IMR-90 (cell line): ENCODE data around the gene SLC35F3. TPM values are rescaled to one million over a fixed set of nuclear protein-coding genes. Genes with fewer than 3 reads are reported as not detected.

Experiments
- ATAC-seq: fragments of 200-7000 bp; cut with Tn5 transposase; 2 replicates; pipeline ENCODE4 v1.9.1; 2020; ENCODE audit warnings: low read depth, mild to moderate bottlenecking, moderate library complexity
- BruUV-seq: library from RNA; stranded (reverse); fragments of 400-500 nt; replicated peaks from 2 replicates; lab custom pipeline; 2021; lab: Mats Ljungman, UMichigan
- CTCF ChIA-PET: fragments of 300-600 bp; formaldehyde crosslinking; extraction: SDS; loops from one replicate; lab custom pipeline; 2021; ENCODE audit warnings: antibody characterized with exemption; lab: Yijun Ruan, JAX
- POLR2A ChIA-PET: fragments of 300-600 bp; sonication (Branson Sonifier 250); formaldehyde crosslinking; loops from one replicate; lab custom pipeline; 2022; ENCODE audit warnings: antibody characterized with exemption; ENCODE audit not compliant: unreplicated experiment; lab: Charles Lee
- DNase-seq: peaks from one replicate; pipeline ENCODE4 v3.0.0; 2013
- H2AFZ ChIP-seq: replicated peaks from 2 replicates; pipeline ENCODE3; 2013; ENCODE audit warnings: low read length, mild to moderate bottlenecking; ENCODE audit not compliant: poor library complexity
- H2AK5ac ChIP-seq: 2 replicates; pipeline ENCODE4 v1.6.1; 2013; ENCODE audit warnings: low read depth, low read length, inconsistent platforms
- H2AK9ac ChIP-seq: replicated peaks from 2 replicates; pipeline ENCODE3; 2013; ENCODE audit warnings: mild to moderate bottlenecking, low read depth, low read length, moderate library complexity; ENCODE audit not compliant: poor library complexity
- H2BK120ac ChIP-seq: 2 replicates; pipeline ENCODE4 v1.6.1; 2013; ENCODE audit warnings: low read depth, low read length, inconsistent platforms
- H2BK15ac ChIP-seq: 3 replicates; pipeline ENCODE4 v1.6.1; 2013; ENCODE audit warnings: low read depth, low read length, inconsistent platforms
- H2BK20ac ChIP-seq: 2 replicates; pipeline ENCODE4 v1.6.1; 2013; ENCODE audit warnings: low read depth, mild to moderate bottlenecking, inconsistent platforms, low read length, moderate library complexity
- H2BK5ac ChIP-seq: 2 replicates; pipeline ENCODE4 v1.6.1; 2013; ENCODE audit warnings: mild to moderate bottlenecking, low read depth, low read length, inconsistent platforms; ENCODE audit not compliant: poor library complexity, severe bottlenecking
- H3K14ac ChIP-seq: replicated peaks from 2 replicates; pipeline ENCODE4 v1.6.1; 2013; ENCODE audit warnings: low read depth, low read length, inconsistent platforms
- H3K18ac ChIP-seq: 2 replicates; pipeline ENCODE4 v1.6.1; 2013; ENCODE audit warnings: low read depth, low read length, control low read depth
- H3K23ac ChIP-seq: 2 replicates; pipeline ENCODE4 v1.6.1; 2013; ENCODE audit warnings: low read depth, low read length, inconsistent platforms
- H3K27ac ChIP-seq: 2 replicates; pipeline ENCODE4 v1.5.1; 2013; ENCODE audit warnings: mild to moderate bottlenecking, control low read depth, low read length; ENCODE audit not compliant: insufficient read depth
- H3K27me3 ChIP-seq: 2 replicates; pipeline ENCODE4 v1.6.1; 2013; ENCODE audit warnings: low read length; ENCODE audit not compliant: control insufficient read depth, insufficient read depth
- H3K36me3 ChIP-seq: 2 replicates; pipeline ENCODE4 v1.6.1; 2013; ENCODE audit warnings: low read length, mixed read lengths; ENCODE audit not compliant: control insufficient read depth, insufficient read depth
- H3K4ac ChIP-seq: 2 replicates; pipeline ENCODE4 v1.6.1; 2013; ENCODE audit warnings: low read depth, low read length, inconsistent platforms
- H3K4me1 ChIP-seq: 2 replicates; pipeline ENCODE4 v1.6.1; 2013; ENCODE audit warnings: low read length, mixed read lengths; ENCODE audit not compliant: control insufficient read depth, insufficient read depth
- H3K4me2 ChIP-seq: 2 replicates; pipeline ENCODE4 v1.6.1; 2013; ENCODE audit warnings: low read depth, mild to moderate bottlenecking, control low read depth, low read length, moderate library complexity
- H3K4me3 ChIP-seq: 2 replicates; pipeline ENCODE4 v1.5.1; 2013; ENCODE audit warnings: low read depth, mild to moderate bottlenecking, control low read depth, low read length, moderate library complexity; ENCODE audit not compliant: insufficient read depth
- H3K56ac ChIP-seq: 2 replicates; pipeline ENCODE4 v1.6.1; 2013; ENCODE audit warnings: low read length, inconsistent platforms; ENCODE audit not compliant: insufficient read depth; ENCODE audit errors: extremely low read depth
- H3K79me1 ChIP-seq, 2 experiments: 2 replicates each; pipeline ENCODE4 v1.6.1; 2013; ENCODE audit warnings: low read length in 2 of 2, inconsistent platforms in 1 of 2, low read depth in 1 of 2
- H3K9ac ChIP-seq: 2 replicates; pipeline ENCODE4 v1.6.1; 2013; ENCODE audit warnings: low read depth, low read length, control low read depth
- H3K9me1 ChIP-seq: 2 replicates; pipeline ENCODE4 v1.6.1; 2013; ENCODE audit warnings: low read length, inconsistent platforms; ENCODE audit not compliant: insufficient read depth
- H3K9me3 ChIP-seq: 2 replicates; pipeline ENCODE4 v1.6.1; 2013; ENCODE audit warnings: low read length; ENCODE audit not compliant: control insufficient read depth, insufficient read depth
- H4K20me1 ChIP-seq: 2 replicates; pipeline ENCODE4 v1.6.1; 2013; ENCODE audit warnings: low read length, inconsistent platforms; ENCODE audit not compliant: insufficient read depth
- H4K5ac ChIP-seq: 2 replicates; pipeline ENCODE4 v1.6.1; 2013; ENCODE audit warnings: mild to moderate bottlenecking, low read depth, low read length, control low read depth
- H4K8ac ChIP-seq, 2 experiments: 2 replicates each; pipeline ENCODE4 v1.6.1; 2013; ENCODE audit warnings: low read depth in 2 of 2, low read length in 2 of 2, control low read depth in 1 of 2, inconsistent platforms in 1 of 2
- H4K91ac ChIP-seq: 2 replicates; pipeline ENCODE4 v1.6.1; 2013; ENCODE audit warnings: low read depth, low read length, inconsistent platforms; ENCODE audit not compliant: insufficient read depth
- BHLHE40 ChIP-seq: fragments of 150-350 bp; IDR thresholded peaks from 2 replicates; pipeline ENCODE4 v1.6.1; 2016; ENCODE audit warnings: mild to moderate bottlenecking, low read depth, low read length
- CEBPB ChIP-seq: IDR thresholded peaks from 2 replicates; pipeline ENCODE4 v1.6.1; 2012; ENCODE audit warnings: low read depth, low read length, improper control_type of control experiment
- CHD1 ChIP-seq: IDR thresholded peaks from 2 replicates; pipeline ENCODE4 v1.6.1; 2012; ENCODE audit warnings: low read depth, low read length, improper control_type of control experiment
- CTCF ChIP-seq: conservative IDR thresholded peaks from 2 replicates; pipeline ENCODE4 v1.5.1; 2012; ENCODE audit warnings: mild to moderate bottlenecking, low read depth, low read length, improper control_type of control experiment
- ELK1 ChIP-seq: fragments of 150-350 bp; IDR thresholded peaks from 2 replicates; pipeline ENCODE4 v1.6.1; 2016; ENCODE audit warnings: low read depth, mild to moderate bottlenecking, low read length, moderate library complexity, borderline replicate concordance
- FOS ChIP-seq: fragments of 150-350 bp; IDR thresholded peaks from 2 replicates; pipeline ENCODE4 v1.6.1; 2016; ENCODE audit warnings: low read depth, low read length
- MAFK ChIP-seq: IDR thresholded peaks from 2 replicates; pipeline ENCODE4 v1.6.1; 2012; ENCODE audit warnings: low read depth, low read length, improper control_type of control experiment
- MAZ ChIP-seq: IDR thresholded peaks from 2 replicates; pipeline ENCODE4 v1.6.1; 2012; ENCODE audit warnings: low read depth, mild to moderate bottlenecking, low read length, improper control_type of control experiment, moderate library complexity, borderline replicate concordance
- MXI1 ChIP-seq: IDR thresholded peaks from 2 replicates; pipeline ENCODE4 v1.6.1; 2012; ENCODE audit warnings: low read depth, mild to moderate bottlenecking, low read length, moderate library complexity, borderline replicate concordance
- NFE2L2 ChIP-seq: fragments of 150-350 bp; IDR thresholded peaks from 2 replicates; pipeline ENCODE4 v1.6.1; 2016; ENCODE audit warnings: low read depth, mild to moderate bottlenecking, low read length
- POLR2A ChIP-seq: IDR thresholded peaks from 2 replicates; pipeline ENCODE4 v1.6.1; 2012; ENCODE audit warnings: mild to moderate bottlenecking, low read depth, low read length
- RAD21 ChIP-seq: IDR thresholded peaks from 2 replicates; pipeline ENCODE4 v1.6.1; 2012; ENCODE audit warnings: low read length, improper control_type of control experiment
- RCOR1 ChIP-seq: IDR thresholded peaks from 2 replicates; pipeline ENCODE4 v1.6.1; 2012; ENCODE audit warnings: mild to moderate bottlenecking, low read length, improper control_type of control experiment; ENCODE audit not compliant: insufficient replicate concordance
- RFX5 ChIP-seq: IDR thresholded peaks from 2 replicates; pipeline ENCODE4 v1.8.0; 2012; ENCODE audit warnings: low read depth, mild to moderate bottlenecking, low read length, moderate library complexity
- SMC3 ChIP-seq: fragments of 150-350 bp; IDR thresholded peaks from 2 replicates; pipeline ENCODE4 v1.6.1; 2016; ENCODE audit warnings: low read depth, mild to moderate bottlenecking, antibody characterized with exemption, low read length, moderate library complexity
- USF2 ChIP-seq: fragments of 150-350 bp; IDR thresholded peaks from 2 replicates; pipeline ENCODE4 v1.6.1; 2017; ENCODE audit warnings: mild to moderate bottlenecking, antibody characterized with exemption, low read length, low read depth
- WGBS, 2 experiments: methylation state at CpG; one replicate each; pipeline versions ENCODE4 v1.1.5 to v1.1.7; 2013; ENCODE audit warnings: missing lambda C conversion rate in 2 of 2; ENCODE audit not compliant: insufficient read length in 1 of 2; ENCODE audit errors: extremely low coverage in 2 of 2; 5-methylcytosine and 5-hydroxymethylcytosine counted together
- dilution Hi-C: fragments of 300-500 bp; cut with HindIII; formaldehyde crosslinking; loops from one replicate; pipeline ENCODE4 v1.14.3; 2018; ENCODE audit warnings: low sequenced_read_pairs; ENCODE audit not compliant: unreplicated experiment
- in situ Hi-C: fragments of 300-500 bp; cut with MboI; formaldehyde crosslinking; loops from 3 replicates; pipeline ENCODE4 v1.14.3; 2019; ENCODE audit warnings: low sequenced_read_pairs, inconsistent platforms, mixed read lengths
- intact Hi-C: fragments of 100-400 bp; cut with micrococcal nuclease; formaldehyde crosslinking; loops from 2 replicates; pipeline ENCODE4 v1.10.0; 2022
- polyA plus RNA-seq, 3 experiments: library from polyadenylated mRNA; depleted of rRNA; stranded (reverse); fragments of >200 nt; gene quantifications; 2 replicates each; pipeline ENCODE4 v1.2.3, GENCODE V29; 2012; ENCODE audit warnings: low replicate concordance in 1 of 3
- total RNA-seq: library from RNA; depleted of rRNA; stranded (reverse); fragments of >200 nt; gene quantifications from 2 replicates; pipeline ENCODE4 v1.2.3, GENCODE V29; 2012

The SLC35F3 gene
- total and polyA plus RNA-seq, 2 of the 4 experiments (the other 2 are of a cell fraction), result under 0.01 to 0.17 TPM

- H3K27me3 ChIP-seq, result no peaks in the 10 kb centered on the region
- peak overlapping the region; percentile 2; the same call in 1 of the 2 replicates for H4K5ac ChIP-seq
- H2AK9ac ChIP-seq, result no peak overlapping the region
- H4K91ac ChIP-seq, result no peak overlapping the region
- no peak overlapping the region for H3K14ac ChIP-seq
- H3K18ac ChIP-seq, result peak overlapping the region; percentile 3; the same call in 1 of the 2 replicates
- TF ChIP-seq NFE2L2, result no peak
- no peak for TF ChIP-seq SMC3
- TF ChIP-seq FOS, result no peak
- no peak for TF ChIP-seq RAD21
- no peak for TF ChIP-seq MAZ
- TF ChIP-seq POLR2A, result no peak
- TF ChIP-seq MAFK, result no peak
- TF ChIP-seq RFX5, result no peak
- no peak for TF ChIP-seq USF2
- TF ChIP-seq MXI1, result no peak
- no peak for TF ChIP-seq BHLHE40
- no peak for TF ChIP-seq CTCF
- TF ChIP-seq RCOR1, result no peak
- no peak for TF ChIP-seq CHD1
- no peak for TF ChIP-seq ELK1
- TF ChIP-seq CEBPB, result no peak
- H2BK20ac ChIP-seq, result no peak overlapping the region; the same call in 1 of the 2 replicates
- no peak overlapping the region for H3K27ac ChIP-seq
- no peak overlapping the region for H3K56ac ChIP-seq
- DNase-seq (no peak), ATAC-seq (no peak)
- H4K20me1 ChIP-seq, result no peaks in the 10 kb centered on the region
- H3K4ac ChIP-seq, result no peak overlapping the region
- in situ Hi-C loops, result loop anchor here (25.0 kb wide), 2 partner anchors 167 to 967 kb away; no protein-coding TSS in a partner anchor
- H2AK5ac ChIP-seq, result no peak overlapping the region
- H2BK5ac ChIP-seq, result peak overlapping the region; percentile 49
- no CpG with 5 or more reads among the region's 4 CpGs for WGBS, 2 experiments
- peaks cover 5% of the 10 kb centered on the region; the same call in 1 of the 2 replicates for H3K4me1 ChIP-seq
- POLR2A ChIA-PET, result no interaction called here
- H3K9me3 ChIP-seq, result peaks cover 5% of the 10 kb centered on the region
- H2BK120ac ChIP-seq, result no peak overlapping the region
- no peaks in the 10 kb centered on the region for H3K9me1 ChIP-seq
- no peak overlapping the region for H2AFZ ChIP-seq
- H4K8ac ChIP-seq, result no peak overlapping the region
- H3K23ac ChIP-seq, result no peak overlapping the region
- dilution Hi-C loops, result no loop called here
- H3K36me3 ChIP-seq, result no peaks in the 10 kb centered on the region
- H2BK15ac ChIP-seq, result no peak overlapping the region; the same call in 2 of the 3 replicates
- H3K4me3 ChIP-seq, result no peak overlapping the region
- CTCF ChIA-PET, result interaction anchor here (0.7 kb wide), 1 partner anchor 282 kb away, joined by 4 read pairs; no protein-coding TSS in a partner anchor
- no peaks in the 10 kb centered on the region for H3K79me1 ChIP-seq
- BruUV-seq, result no TSS peak
- H3K4me2 ChIP-seq, result no peak overlapping the region
- no peak overlapping the region for H3K9ac ChIP-seq
- intact Hi-C loops, result no loop called here
Observed at GRCh38 chr1:234144901-234145300, 240.4 kb downstream of the SLC35F3 start.
